H1 (cell line): ENCODE results near the gene LIMA1. TPM values are rescaled to one million over a fixed set of nuclear protein-coding genes. Genes with fewer than 3 reads are reported as not detected.

Source experiments
- CTCF ChIA-PET: fragments of 300-600 bp; sonication (Branson Sonifier 250); formaldehyde crosslinking; loops from one replicate; lab custom pipeline; 2021; ENCODE audit not compliant: partially characterized antibody; lab: Charles Lee
- POLR2A ChIA-PET: fragments of 300-600 bp; sonication (Branson Sonifier 250); formaldehyde crosslinking; loops from one replicate; lab custom pipeline; 2021; ENCODE audit warnings: inconsistent platforms; ENCODE audit not compliant: partially characterized antibody; lab: Charles Lee
- DNase-seq, 2 experiments: peaks; one replicate each; pipeline versions ENCODE4 v3.0.0 to v3.0.0-alpha.2; 2010 to 2022; ENCODE audit warnings: low spot score in 2 of 2, low read depth in 1 of 2, mixed read lengths in 1 of 2
- FAIRE-seq: peaks from 2 replicates; lab custom pipeline; 2011; peaks lifted over from hg19 to GRCh38; lab: Jason Lieb, UNC
- H2AFZ ChIP-seq: 2 replicates; pipeline ENCODE4 v1.8.1; 2012; ENCODE audit warnings: low read length, inconsistent platforms
- H2AK5ac ChIP-seq: 2 replicates; pipeline ENCODE4 v1.6.1; 2013; ENCODE audit warnings: low read depth, low read length
- H2BK120ac ChIP-seq: replicated peaks from 2 replicates; pipeline ENCODE3; 2013; ENCODE audit warnings: low read depth, low read length, inconsistent platforms
- H2BK12ac ChIP-seq: 2 replicates; pipeline ENCODE4 v1.6.1; 2013; ENCODE audit warnings: low read depth, low read length
- H2BK15ac ChIP-seq: 2 replicates; pipeline ENCODE4 v1.6.1; 2013; ENCODE audit warnings: low read length
- H2BK20ac ChIP-seq: 2 replicates; pipeline ENCODE4 v1.6.1; 2013; ENCODE audit warnings: low read length
- H2BK5ac ChIP-seq: 2 replicates; pipeline ENCODE4 v1.6.1; 2013; ENCODE audit warnings: low read depth, low read length
- H3K14ac ChIP-seq: 2 replicates; pipeline ENCODE4 v1.6.1; 2013; ENCODE audit warnings: inconsistent platforms; ENCODE audit not compliant: insufficient read length
- H3K18ac ChIP-seq: 2 replicates; pipeline ENCODE4 v1.6.1; 2013; ENCODE audit warnings: low read length; ENCODE audit errors: extremely low read depth
- H3K23ac ChIP-seq: 2 replicates; pipeline ENCODE4 v1.6.1; 2013; ENCODE audit warnings: inconsistent platforms; ENCODE audit not compliant: insufficient read length
- H3K23me2 ChIP-seq: 2 replicates; pipeline ENCODE4 v1.6.1; 2013; ENCODE audit warnings: low read depth, low read length
- H3K27ac ChIP-seq: 2 replicates; pipeline ENCODE4 v1.6.1; 2011; ENCODE audit warnings: low read depth, low read length, inconsistent platforms
- H3K27me3 ChIP-seq, 4 experiments: replicated peaks in 1 of 4; 1 replicate in 1 of 4; 2 replicates in 3 of 4; pipeline versions ENCODE4 v1.6.1 to v1.8.1; 2011 to 2013; ENCODE audit warnings: low read length in 3 of 4, mild to moderate bottlenecking in 3 of 4, inconsistent platforms in 2 of 4, mixed read lengths in 2 of 4, moderate library complexity in 1 of 4; ENCODE audit not compliant: control insufficient read depth in 3 of 4, insufficient read depth in 3 of 4; ENCODE audit errors: extremely low read depth in 1 of 4
- H3K36me3 ChIP-seq, 4 experiments: 2 replicates each; pipeline versions ENCODE4 v1.6.1 to v1.8.1; 2011 to 2013; ENCODE audit warnings: mild to moderate bottlenecking in 4 of 4, low read length in 3 of 4, moderate library complexity in 2 of 4, control low read depth in 1 of 4, inconsistent platforms in 1 of 4; ENCODE audit not compliant: insufficient read depth in 4 of 4, control insufficient read depth in 2 of 4
- H3K4ac ChIP-seq: replicated peaks from 2 replicates; pipeline ENCODE3; 2013; ENCODE audit warnings: low read length, low read depth, mixed read lengths, inconsistent platforms; ENCODE audit not compliant: insufficient read length
- H3K4me1 ChIP-seq, 4 experiments: replicated peaks in 1 of 4; 1 replicate in 1 of 4; 2 replicates in 3 of 4; pipeline versions ENCODE4 v1.6.1 to v1.8.1; 2011 to 2013; ENCODE audit warnings: low read length in 3 of 4, inconsistent platforms in 2 of 4, mixed read lengths in 1 of 4; ENCODE audit not compliant: insufficient read depth in 4 of 4, control insufficient read depth in 3 of 4
- H3K4me2 ChIP-seq, 2 experiments: 2 replicates each; pipeline versions ENCODE4 v1.6.1 to v1.8.1; 2011 to 2013; ENCODE audit warnings: low read depth in 2 of 2, low read length in 2 of 2, control low read depth in 1 of 2, inconsistent platforms in 1 of 2, mild to moderate bottlenecking in 1 of 2; ENCODE audit not compliant: insufficient read depth in 1 of 2
- H3K4me3 ChIP-seq, 4 experiments: fragments of 200-600, 300-600 bp in 1 of 4; sonication (generic), shearing (Covaris generic), sonication (Bioruptor Twin) in 1 of 4; 2 replicates each; pipeline versions ENCODE4 v1.5.1 to v1.8.1; 2011 to 2016; ENCODE audit warnings: low read length in 4 of 4, low read depth in 3 of 4, control low read depth in 2 of 4, inconsistent platforms in 2 of 4, mild to moderate bottlenecking in 2 of 4, mixed read lengths in 1 of 4, moderate library complexity in 1 of 4; ENCODE audit not compliant: insufficient read depth in 2 of 4; ENCODE audit errors: extremely low read depth in 1 of 4
- H3K56ac ChIP-seq: replicated peaks from 2 replicates; pipeline ENCODE3; 2013; ENCODE audit warnings: low read depth, mild to moderate bottlenecking, mixed read lengths, low read length, inconsistent platforms; ENCODE audit not compliant: insufficient read length
- H3K79me1 ChIP-seq: 2 replicates; pipeline ENCODE4 v1.6.1; 2013; ENCODE audit warnings: low read depth, low read length, control low read depth
- H3K79me2 ChIP-seq, 2 experiments: 2 replicates each; pipeline versions ENCODE4 v1.6.1 to v1.8.1; 2012 to 2013; ENCODE audit warnings: low read length in 2 of 2, mild to moderate bottlenecking in 2 of 2, inconsistent platforms in 1 of 2; ENCODE audit not compliant: insufficient read depth in 2 of 2, control insufficient read depth in 1 of 2
- H3K9ac ChIP-seq, 4 experiments: replicated peaks in 1 of 4; 1 replicate in 1 of 4; 2 replicates in 3 of 4; pipeline versions ENCODE4 v1.6.1 to v1.8.1; 2011 to 2013; ENCODE audit warnings: low read depth in 3 of 4, low read length in 3 of 4, control low read depth in 2 of 4, mild to moderate bottlenecking in 2 of 4, moderate library complexity in 2 of 4, inconsistent platforms in 1 of 4; ENCODE audit errors: extremely low read depth in 1 of 4
- H3K9me3 ChIP-seq, 2 experiments: 2 replicates each; pipeline versions ENCODE4 v1.6.1 to v1.8.1; 2012 to 2013; ENCODE audit warnings: mild to moderate bottlenecking in 2 of 2, moderate library complexity in 2 of 2, control low read depth in 1 of 2, inconsistent platforms in 1 of 2, low read depth in 1 of 2, low read length in 1 of 2, mixed read lengths in 1 of 2; ENCODE audit not compliant: insufficient read depth in 2 of 2
- H4K20me1 ChIP-seq, 2 experiments: replicated peaks in 1 of 2; 2 replicates each; pipeline versions ENCODE3 to v1.8.1; 2011 to 2013; ENCODE audit warnings: inconsistent platforms in 2 of 2, low read length in 2 of 2, mild to moderate bottlenecking in 1 of 2; ENCODE audit not compliant: insufficient read depth in 2 of 2, control insufficient read depth in 1 of 2
- H4K5ac ChIP-seq: 2 replicates; pipeline ENCODE4 v1.6.1; 2013; ENCODE audit warnings: low read length, low read depth, mixed read lengths, inconsistent platforms; ENCODE audit not compliant: insufficient read length
- H4K8ac ChIP-seq: 2 replicates; pipeline ENCODE4 v1.8.0; 2013; ENCODE audit warnings: mild to moderate bottlenecking, moderate library complexity, low read length, inconsistent platforms; ENCODE audit not compliant: insufficient read depth; ENCODE audit errors: extremely low read depth
- H4K91ac ChIP-seq: replicated peaks from 2 replicates; pipeline ENCODE3; 2013; ENCODE audit warnings: low read length, mixed read lengths, inconsistent platforms; ENCODE audit not compliant: insufficient read length
- CBX8 ChIP-seq: fragments of 300-800, 300-1000 bp; sonication (generic); IDR thresholded peaks from 2 replicates; pipeline ENCODE4 v1.7.1; 2016; ENCODE audit warnings: low read depth, low read length, borderline replicate concordance
- CHD1 ChIP-seq: IDR thresholded peaks from 2 replicates; pipeline ENCODE4 v1.6.1; 2012; ENCODE audit warnings: low read depth, low read length, improper control_type of control experiment
- EP300 ChIP-seq, 2 experiments: IDR thresholded peaks; 1 replicate in 1 of 2; 2 replicates in 1 of 2; pipeline ENCODE4 v1.6.1; 2011 to 2012; ENCODE audit warnings: low read depth in 2 of 2, low read length in 2 of 2, mild to moderate bottlenecking in 2 of 2, borderline replicate concordance in 1 of 2, inconsistent platforms in 1 of 2, moderate library complexity in 1 of 2
- SP4 ChIP-seq: IDR thresholded peaks from 2 replicates; pipeline ENCODE4 v1.6.1; 2012; ENCODE audit warnings: low read length, inconsistent platforms
- TEAD4 ChIP-seq: IDR thresholded peaks from 2 replicates; pipeline ENCODE4 v1.6.1; 2012; ENCODE audit warnings: low read depth, low read length, inconsistent platforms, mixed read lengths
- WGBS, 2 experiments: shearing (Covaris generic) in 1 of 2; methylation state at CpG; one replicate each; pipeline versions ENCODE4 v1.1.6 to v1.1.7; 2013 to 2015; ENCODE audit warnings: low lambda C conversion rate in 2 of 2, mixed read lengths in 2 of 2, inconsistent platforms in 1 of 2, low coverage in 1 of 2, missing lambda C conversion rate in 1 of 2; ENCODE audit not compliant: insufficient replicate concordance in 2 of 2, insufficient coverage in 1 of 2, insufficient read length in 1 of 2; ENCODE audit errors: extremely low coverage in 1 of 2, missing lambda C conversion rate in 1 of 2; 5-methylcytosine and 5-hydroxymethylcytosine counted together
- polyA plus RNA-seq, 7 experiments: library from polyadenylated mRNA; depleted of rRNA in 3 of 7; stranded (reverse) in 5 of 7; unstranded in 2 of 7; fragments of >200 nt in 5 of 7; fragments of 200-250 nt in 2 of 7; gene quantifications; 1 replicate in 5 of 7; 2 replicates in 1 of 7; 4 replicates in 1 of 7; pipeline versions ENCODE4 v1.2.1 to v1.2.3, GENCODE V29; 2011 to 2013; ENCODE audit warnings: missing spikeins in 2 of 7, mixed read lengths in 2 of 7
- total RNA-seq: library from RNA; stranded (reverse); fragmentation: NEBNext Ultra II Directional; extraction: Animal tissue kit (Norgen Biotek cat#: 25700); gene quantifications from 2 replicates; pipeline ENCODE4 v1.2.1, GENCODE V29; 2021

The LIMA1 gene
- total and polyA plus RNA-seq, 2 of the 8 experiments (the other 6 are each of a cell fraction or from before 2014, with no cell fraction given): 12.7 to 47.6 TPM

GRCh38 chr12:50249464-50250182, 33.7 kb downstream of the LIMA1 start:
- no peak for DNase-seq
- H3K79me1 ChIP-seq: no peaks in the 10 kb centered on the region
- no peak overlapping the region for H3K9ac ChIP-seq
- no peak overlapping the region for H2BK12ac ChIP-seq
- no peak overlapping the region for H2AFZ ChIP-seq
- H4K8ac ChIP-seq: no peak overlapping the region
- no peak overlapping the region for H3K4me3 ChIP-seq
- no peak overlapping the region for H2BK5ac ChIP-seq
- CTCF ChIA-PET: interaction anchor here (0.6 to 1.1 kb wide), 2 partner anchors 16 to 174 kb away, joined by 3 read pairs; no protein-coding TSS in a partner anchor
- H3K27me3 ChIP-seq: no peaks in the 10 kb centered on the region
- no peak overlapping the region for H4K91ac ChIP-seq
- H3K4me2 ChIP-seq: no peak overlapping the region
- no peak overlapping the region for H2BK20ac ChIP-seq
- no peaks in the 10 kb centered on the region for H3K9me3 ChIP-seq
- H3K18ac ChIP-seq: no peak overlapping the region
- H2BK120ac ChIP-seq: no peak overlapping the region
- no peak overlapping the region for H3K56ac ChIP-seq
- H4K5ac ChIP-seq: no peak overlapping the region
- no peak overlapping the region for H3K27ac ChIP-seq
- H3K4ac ChIP-seq: no peak overlapping the region
- no peak overlapping the region for H2AK5ac ChIP-seq
- no peak overlapping the region for H3K14ac ChIP-seq
- no peaks in the 10 kb centered on the region for H3K4me1 ChIP-seq
- H4K20me1 ChIP-seq: no peaks in the 10 kb centered on the region
- no peaks in the 10 kb centered on the region for H3K23me2 ChIP-seq
- no peak for FAIRE-seq
- H3K36me3 ChIP-seq: no peaks in the 10 kb centered on the region
- no peaks in the 10 kb centered on the region for H3K79me2 ChIP-seq
- no peak overlapping the region for H2BK15ac ChIP-seq
- 87% methylated on average over 5 of the region's 5 CpGs; no CpG with 5 or more reads in 1 of the 2 experiments for WGBS, 2 experiments
- POLR2A ChIA-PET: interaction anchor here (0.6 kb wide), 1 partner anchor 31 kb away, joined by 3 read pairs; no protein-coding TSS in a partner anchor
- H3K23ac ChIP-seq: no peak overlapping the region
- TF ChIP-seq EP300 (IDR thresholded peaks at IDR 0.05; ENCODE audit: borderline replicate concordance in 1 of 2, low read depth in 2 of 2, low read length in 2 of 2) (no peak), CBX8 (no peak), CHD1 (no peak), TEAD4 (no peak), SP4 (no peak)
